DMS53 treated with DMSO at 0.1 percent for 48 hours (cell line): Measurements from ENCODE around the gene BABAM2.
"Not testable (repeated sequence)": the region's sequence is repeated elsewhere in the genome, so short reads cannot be mapped to it uniquely, and the experiment has no call there.

ENCODE experiments used
- DNase-seq: peaks from one replicate; lab custom pipeline; 2025; ENCODE audit not compliant: unreplicated experiment; lab: John Stamatoyannopoulos, UW

BABAM2 gene

GRCh38 chr2:28366496-28367282 is 476.2 kb downstream of the BABAM2 start:
- no peak for DNase-seq

- no peak for DNase-seq
These were observed 477.3 kb downstream of the BABAM2 start for GRCh38 chr2:28367667-28368356.

DNA sequence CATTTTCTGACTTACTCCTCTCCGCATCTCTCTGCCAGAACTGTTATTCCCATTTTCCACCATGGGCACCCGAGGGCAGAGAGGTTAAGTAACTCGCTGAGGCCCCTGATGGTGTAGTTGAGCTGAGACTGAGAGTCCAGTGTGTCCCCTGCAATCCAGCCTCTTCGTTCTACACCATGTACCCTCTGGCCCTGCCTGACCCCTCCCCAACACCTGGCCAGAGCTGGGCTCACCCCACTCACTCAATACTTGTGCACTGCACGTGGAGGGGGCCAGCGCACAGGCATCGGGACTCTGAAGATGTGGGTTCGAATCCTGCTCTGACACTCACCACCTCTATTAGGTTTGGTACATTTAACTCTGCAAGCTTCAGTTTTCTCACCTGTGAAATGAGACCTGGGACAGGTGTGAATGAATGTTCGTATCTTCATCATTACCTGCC is 477.8 kb downstream of the BABAM2 start:
- DNase-seq: no peak

DNA sequence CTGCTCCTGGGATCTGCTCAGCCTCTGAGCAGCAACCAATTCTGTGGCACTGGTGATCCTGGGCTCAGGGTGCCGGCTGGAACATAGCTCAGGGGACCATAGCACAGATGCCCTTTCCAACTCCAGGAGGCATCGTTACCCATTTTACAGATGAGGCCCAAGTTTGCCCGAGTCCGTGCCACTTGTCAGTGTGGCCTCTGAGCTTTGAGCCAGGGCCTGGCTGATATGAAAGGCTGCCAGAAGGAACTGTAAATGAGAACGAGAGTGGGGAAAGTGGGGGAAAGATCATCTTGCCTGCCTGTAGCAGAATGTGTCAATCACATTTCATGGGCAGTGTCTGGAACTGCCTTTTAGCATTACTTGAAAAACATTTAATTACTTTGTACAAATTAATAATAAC is 478.8 kb downstream of the BABAM2 start:
- DNase-seq: no peak

- DNase-seq: no peak
These were observed 479.8 kb downstream of the BABAM2 start for GRCh38 chr2:28370354-28370753.

DNA sequence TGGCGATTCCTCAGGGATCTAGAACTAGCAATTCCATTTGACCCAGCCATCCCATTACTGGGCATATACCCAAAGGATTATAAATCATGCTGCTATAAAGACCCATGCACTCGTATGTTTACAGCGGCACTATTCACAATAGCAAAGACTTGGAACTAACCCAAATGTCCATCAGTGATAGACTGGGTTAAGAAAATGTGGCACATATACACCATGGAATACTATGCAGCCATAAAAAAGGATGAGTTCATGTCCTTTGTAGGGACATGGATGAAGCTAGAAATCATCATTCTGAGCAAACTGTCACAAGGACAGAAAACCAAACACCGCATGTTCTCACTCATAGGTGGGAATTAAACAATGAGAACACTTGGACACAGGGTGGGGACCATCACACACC is 481.2 kb downstream of the BABAM2 start:
- not testable (repeated sequence) for DNase-seq

- DNase-seq: no peak
These were observed 483.3 kb downstream of the BABAM2 start for GRCh38 chr2:28373854-28374253.

GRCh38 chr2:28374331-28374730 is 483.8 kb downstream of the BABAM2 start:
- no peak for DNase-seq

GRCh38 chr2:28375236-28375635 is 484.7 kb downstream of the BABAM2 start:
- no peak for DNase-seq

DNA sequence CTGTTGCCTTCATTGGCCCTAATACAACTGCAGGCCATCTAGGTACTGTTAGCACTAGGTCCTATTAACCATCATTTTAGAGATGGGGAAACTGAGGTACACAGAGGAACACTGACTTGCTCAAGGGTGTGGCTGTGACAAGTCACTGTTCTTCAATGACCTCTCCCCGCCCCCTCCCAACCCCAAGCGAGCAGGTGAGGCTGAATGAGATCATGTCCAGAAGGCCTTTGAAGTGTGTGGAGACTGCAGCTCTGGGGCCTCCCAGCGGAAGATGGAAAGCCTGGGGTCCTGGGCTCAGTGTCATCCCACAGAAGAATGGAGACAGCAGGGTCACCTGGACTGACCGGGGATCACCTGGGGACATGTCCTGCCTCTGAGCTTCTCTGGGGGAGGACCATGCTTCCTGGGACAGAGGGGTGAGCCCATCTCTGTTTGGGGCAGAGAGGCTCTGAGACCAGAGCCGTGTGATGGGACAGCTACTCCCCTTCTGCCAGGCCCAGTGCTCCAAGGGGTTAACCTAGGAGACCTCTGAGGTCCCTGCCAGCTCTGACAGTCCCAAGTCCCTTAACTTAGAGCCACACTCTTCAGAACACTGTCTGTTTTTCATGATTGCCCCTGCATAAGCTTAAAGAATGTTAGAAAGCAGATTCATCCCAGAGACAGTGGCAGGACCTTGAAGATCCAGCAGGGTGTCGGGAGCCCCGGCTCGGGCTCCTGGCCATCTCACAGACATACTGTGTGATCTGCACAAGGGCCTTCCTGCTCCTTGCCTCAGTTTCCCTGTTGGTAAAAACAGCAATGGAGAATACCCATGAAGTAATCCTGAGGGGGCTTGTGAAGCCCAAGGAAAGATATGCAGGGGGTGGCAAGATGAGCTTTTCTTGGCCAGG is 485.5 kb downstream of the BABAM2 start:
- DNase-seq: no peak

- DNase-seq: no peak
These were observed 486.8 kb downstream of the BABAM2 start for GRCh38 chr2:28377195-28377816.

- DNase-seq: no peak
These were observed 487.6 kb downstream of the BABAM2 start for GRCh38 chr2:28377984-28378678.

GRCh38 chr2:28378679-28379584 is 488.4 kb downstream of the BABAM2 start:
- no peak for DNase-seq

GRCh38 chr2:28380219-28380618 is 489.7 kb downstream of the BABAM2 start:
- no peak for DNase-seq

DNA sequence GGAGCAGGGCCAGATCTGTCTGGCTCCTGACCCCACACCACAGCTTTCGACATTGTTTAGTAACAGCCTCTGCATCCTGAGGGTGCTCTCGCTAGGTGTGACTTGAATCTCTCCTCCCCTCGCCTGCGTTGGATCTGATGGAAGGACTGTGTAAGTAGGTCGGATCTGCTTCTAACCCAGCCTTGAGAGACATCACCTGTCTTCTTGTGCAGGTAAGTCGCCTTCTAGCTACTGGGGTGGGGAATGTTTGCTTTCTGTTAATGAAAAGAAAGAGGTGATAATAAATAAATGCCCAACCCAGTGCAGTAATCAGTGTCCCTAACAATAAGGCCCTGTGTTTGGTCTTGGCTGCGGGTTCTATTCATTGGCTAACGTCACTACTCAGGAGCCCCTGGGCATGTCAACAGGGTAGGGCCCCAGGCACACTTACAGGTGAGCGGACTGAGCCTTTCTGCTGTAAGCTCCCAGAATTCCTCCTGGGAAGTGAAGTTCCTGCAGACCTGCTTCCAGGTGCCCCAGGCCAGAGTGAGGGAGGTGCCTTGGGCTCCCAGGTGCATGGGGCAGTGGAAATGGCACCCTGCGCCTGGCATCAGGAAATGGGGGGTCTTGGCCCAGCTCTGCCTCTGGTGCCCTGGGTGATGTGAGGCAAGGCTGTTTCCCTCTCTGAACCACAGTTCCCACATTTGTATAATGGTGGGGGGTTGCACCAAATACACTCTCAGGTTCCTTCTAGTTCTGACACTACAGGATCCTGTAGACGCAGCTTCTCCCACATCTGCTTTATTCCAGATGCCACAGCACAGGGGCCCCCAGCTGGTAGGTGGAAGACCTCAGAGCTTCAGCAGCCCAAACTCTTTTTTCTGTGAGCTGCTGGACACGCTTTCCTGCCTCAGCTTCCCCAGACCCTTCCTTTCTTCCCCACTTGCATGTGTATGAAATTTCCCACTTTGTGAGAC is 491.0 kb downstream of the BABAM2 start:
- DNase-seq: no peak

DNA sequence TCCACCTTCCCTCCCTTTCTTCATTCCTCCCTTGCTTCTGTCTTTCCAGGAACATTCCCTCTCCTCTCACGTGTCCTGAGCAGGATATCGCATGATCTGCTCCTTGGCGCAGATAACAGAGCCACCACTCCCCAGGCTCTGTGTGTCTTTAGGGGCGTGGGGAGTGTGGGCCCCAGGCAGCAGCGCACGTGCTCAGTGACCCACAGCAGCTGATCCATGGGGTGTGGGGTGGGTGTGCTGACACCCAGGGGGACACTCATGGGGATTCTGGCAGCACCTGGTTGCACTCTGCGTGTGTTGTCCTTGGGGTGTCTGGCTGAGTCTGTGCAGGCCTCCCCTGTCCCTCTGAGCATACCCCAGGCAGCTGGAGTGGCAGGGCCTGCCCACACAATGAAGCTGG is 492.2 kb downstream of the BABAM2 start:
- no peak for DNase-seq

DNA sequence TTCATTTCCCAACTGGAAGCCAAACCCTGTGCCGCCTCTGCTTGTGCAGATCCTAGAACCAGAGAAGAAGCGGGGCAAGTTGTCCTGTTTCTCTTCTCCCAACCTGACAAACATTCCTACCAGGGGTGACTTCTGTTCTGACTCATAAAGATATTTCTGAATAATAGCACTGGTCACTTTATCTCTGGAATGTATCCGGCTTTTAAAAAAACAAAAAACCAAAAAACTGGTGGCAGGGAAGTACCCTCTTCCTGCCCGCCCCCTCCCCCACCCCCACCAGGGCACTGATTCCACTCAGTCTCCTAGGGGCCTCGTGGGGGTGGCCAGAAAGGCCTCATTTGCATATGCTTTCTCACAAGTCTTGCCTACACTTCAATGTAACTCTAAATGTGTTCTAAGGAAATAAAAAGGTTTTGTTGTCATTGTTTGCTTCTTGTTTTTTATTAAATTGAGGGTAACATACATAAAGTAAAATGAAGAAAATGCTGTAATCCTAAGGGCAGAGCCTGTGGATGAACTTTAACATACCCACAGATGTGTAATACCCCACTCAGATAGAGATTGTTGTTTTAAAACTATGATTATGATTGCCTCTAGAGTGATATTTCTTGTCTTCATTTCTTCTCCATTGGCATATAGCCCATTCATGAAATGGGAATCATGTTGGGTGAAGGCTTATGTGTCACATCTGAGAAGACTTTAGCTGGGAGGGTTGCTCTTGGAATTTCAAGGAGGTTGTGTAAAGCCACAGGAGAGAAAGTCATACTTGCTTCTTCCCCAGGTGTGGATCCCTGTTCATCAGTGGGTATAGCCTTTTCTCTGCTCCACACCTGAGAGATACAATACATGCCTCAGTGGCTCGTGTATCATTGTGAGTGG is 496.8 kb downstream of the BABAM2 start:
- DNase-seq: no peak
